22Rv1 (cell line): ENCODE data around the gene B2M.
A peak's percentile ranks its signal among the peaks of the same experiment; 100 is the strongest.

Experiments
- H3K27ac ChIP-seq: fragments of 450-650 bp; 2 replicates; pipeline ENCODE4 v1.5.1; 2017
- CTCF ChIP-seq: fragments of 450-650 bp; IDR thresholded peaks from 2 replicates; pipeline ENCODE4 v1.5.1; 2017; ENCODE audit warnings: mild to moderate bottlenecking
- ZFX ChIP-seq: fragments of 450-650 bp; IDR thresholded peaks from 2 replicates; pipeline ENCODE4 v1.6.1; 2017; ENCODE audit warnings: antibody characterized with exemption, borderline replicate concordance

B2M gene

DNA sequence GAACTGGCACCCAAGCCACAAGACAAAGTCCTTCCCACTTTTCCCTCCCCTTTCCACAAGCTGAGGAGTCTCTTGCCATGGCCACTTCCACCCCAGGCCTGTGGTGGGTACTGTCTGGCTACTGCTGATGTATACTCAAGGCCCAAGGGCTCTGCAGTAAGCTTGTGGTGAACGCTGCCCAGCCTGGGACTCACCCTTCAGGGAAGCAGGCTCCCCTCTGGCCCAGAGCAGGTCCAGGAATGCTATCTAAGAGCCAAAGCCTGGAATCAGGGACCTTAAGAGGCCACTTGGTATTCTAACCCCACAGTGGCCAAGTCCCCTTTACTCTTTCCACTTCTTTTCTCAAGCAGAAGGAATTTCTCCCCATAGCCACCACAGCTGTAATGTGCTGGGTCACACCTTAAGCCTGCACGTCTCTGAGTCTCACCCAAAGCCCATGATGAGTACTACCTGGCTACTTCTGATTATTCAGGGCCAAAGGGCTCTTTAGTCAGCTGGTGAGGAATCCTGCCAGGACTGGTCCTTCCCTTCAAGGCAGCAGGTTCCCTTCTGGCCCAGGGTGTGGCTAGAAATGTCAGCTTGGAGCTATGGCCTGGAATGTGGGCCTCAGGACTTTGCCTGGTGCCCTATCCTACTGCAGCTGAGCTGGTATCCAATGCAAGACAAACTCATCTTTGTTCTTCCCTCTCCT, 4.2 kb upstream of the B2M start:
- no peak overlapping the region for H3K27ac ChIP-seq

GRCh38 chr15:44710236-44711095, 851 bp upstream of the B2M start:
- TF ChIP-seq CTCF = peak; percentile 68
- no peak for TF ChIP-seq ZFX
- H3K27ac ChIP-seq = peak overlapping the region; percentile 76

More for the DNA sequence above, 4.2 kb upstream of the B2M start:
- TF ChIP-seq ZFX = no peak
- no peak for TF ChIP-seq CTCF

DNA sequence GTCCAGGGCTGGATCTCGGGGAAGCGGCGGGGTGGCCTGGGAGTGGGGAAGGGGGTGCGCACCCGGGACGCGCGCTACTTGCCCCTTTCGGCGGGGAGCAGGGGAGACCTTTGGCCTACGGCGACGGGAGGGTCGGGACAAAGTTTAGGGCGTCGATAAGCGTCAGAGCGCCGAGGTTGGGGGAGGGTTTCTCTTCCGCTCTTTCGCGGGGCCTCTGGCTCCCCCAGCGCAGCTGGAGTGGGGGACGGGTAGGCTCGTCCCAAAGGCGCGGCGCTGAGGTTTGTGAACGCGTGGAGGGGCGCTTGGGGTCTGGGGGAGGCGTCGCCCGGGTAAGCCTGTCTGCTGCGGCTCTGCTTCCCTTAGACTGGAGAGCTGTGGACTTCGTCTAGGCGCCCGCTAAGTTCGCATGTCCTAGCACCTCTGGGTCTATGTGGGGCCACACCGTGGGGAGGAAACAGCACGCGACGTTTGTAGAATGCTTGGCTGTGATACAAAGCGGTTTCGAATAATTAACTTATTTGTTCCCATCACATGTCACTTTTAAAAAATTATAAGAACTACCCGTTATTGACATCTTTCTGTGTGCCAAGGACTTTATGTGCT, 527 bp downstream of the B2M start:
- peak overlapping the region; percentile 76 for H3K27ac ChIP-seq
- no peak for TF ChIP-seq CTCF
- no peak for TF ChIP-seq ZFX

- no peak overlapping the region for H3K27ac ChIP-seq
- TF ChIP-seq ZFX = no peak
- no peak for TF ChIP-seq CTCF
Measured at GRCh38 chr15:44712346-44713005, 1.2 kb downstream of the B2M start.

- no peak for TF ChIP-seq ZFX
- TF ChIP-seq CTCF = no peak
- H3K27ac ChIP-seq = no peak overlapping the region
Measured at GRCh38 chr15:44713006-44713966, 2.0 kb downstream of the B2M start.

DNA sequence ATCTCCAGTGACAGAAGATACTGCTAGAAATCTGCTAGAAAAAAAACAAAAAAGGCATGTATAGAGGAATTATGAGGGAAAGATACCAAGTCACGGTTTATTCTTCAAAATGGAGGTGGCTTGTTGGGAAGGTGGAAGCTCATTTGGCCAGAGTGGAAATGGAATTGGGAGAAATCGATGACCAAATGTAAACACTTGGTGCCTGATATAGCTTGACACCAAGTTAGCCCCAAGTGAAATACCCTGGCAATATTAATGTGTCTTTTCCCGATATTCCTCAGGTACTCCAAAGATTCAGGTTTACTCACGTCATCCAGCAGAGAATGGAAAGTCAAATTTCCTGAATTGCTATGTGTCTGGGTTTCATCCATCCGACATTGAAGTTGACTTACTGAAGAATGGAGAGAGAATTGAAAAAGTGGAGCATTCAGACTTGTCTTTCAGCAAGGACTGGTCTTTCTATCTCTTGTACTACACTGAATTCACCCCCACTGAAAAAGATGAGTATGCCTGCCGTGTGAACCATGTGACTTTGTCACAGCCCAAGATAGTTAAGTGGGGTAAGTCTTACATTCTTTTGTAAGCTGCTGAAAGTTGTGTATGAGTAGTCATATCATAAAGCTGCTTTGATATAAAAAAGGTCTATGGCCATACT, 4.0 kb downstream of the B2M start:
- no peak overlapping the region for H3K27ac ChIP-seq
- TF ChIP-seq CTCF (no peak), ZFX (no peak)
